HG03045 (cell line): ENCODE results near the gene TMEM213.

Experiments
- ATAC-seq: cut with Tn5 transposase; IDR thresholded peaks from one replicate; pipeline ENCODE4 v1.9.1; 2021; ENCODE audit warnings: mild to moderate bottlenecking, moderate library complexity; ENCODE audit not compliant: unreplicated experiment

The TMEM213 gene, protein sequence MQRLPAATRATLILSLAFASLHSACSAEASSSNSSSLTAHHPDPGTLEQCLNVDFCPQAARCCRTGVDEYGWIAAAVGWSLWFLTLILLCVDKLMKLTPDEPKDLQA

DNA sequence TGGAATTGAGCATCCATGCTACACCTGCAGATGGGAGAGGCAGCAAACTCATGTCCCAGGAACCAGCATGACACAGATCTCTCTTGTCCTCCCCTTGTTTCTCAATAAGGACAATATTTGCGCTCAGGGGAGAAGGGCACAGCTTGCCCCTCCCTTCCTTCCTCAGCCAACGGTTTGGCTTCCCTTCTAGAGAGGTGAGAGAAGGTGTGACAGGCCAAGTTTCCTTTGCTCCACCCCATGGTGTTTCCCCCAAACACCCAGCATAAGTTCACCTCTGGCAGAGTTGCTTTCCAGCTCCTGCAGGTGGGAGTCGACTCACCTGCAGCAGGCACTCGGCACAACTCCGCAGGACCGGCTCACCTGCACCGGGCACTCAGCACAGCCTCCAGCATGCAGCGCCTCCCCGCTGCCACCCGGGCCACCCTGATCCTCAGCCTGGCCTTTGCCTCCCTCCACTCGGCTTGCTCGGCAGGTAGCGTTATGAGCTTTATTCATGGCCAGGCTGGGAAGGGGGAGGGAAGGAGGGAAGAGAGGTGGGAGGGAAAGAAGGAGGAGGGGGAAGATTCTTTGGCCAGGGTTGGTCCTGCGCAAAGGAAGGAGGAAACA lies at the start of gene TMEM213, which contains the start of gene ATP6V0A4:
Gene TMEM213 (plus strand): TSS at position 280 of the 606 bp plus-strand sequence. CDS start 111 bp downstream, at position 391.
Gene ATP6V0A4 (minus strand): TSS at position 482 of the 606 bp plus-strand sequence. CDS start 26,949 bp downstream, outside the sequence.
- ATAC-seq: no peak

DNA sequence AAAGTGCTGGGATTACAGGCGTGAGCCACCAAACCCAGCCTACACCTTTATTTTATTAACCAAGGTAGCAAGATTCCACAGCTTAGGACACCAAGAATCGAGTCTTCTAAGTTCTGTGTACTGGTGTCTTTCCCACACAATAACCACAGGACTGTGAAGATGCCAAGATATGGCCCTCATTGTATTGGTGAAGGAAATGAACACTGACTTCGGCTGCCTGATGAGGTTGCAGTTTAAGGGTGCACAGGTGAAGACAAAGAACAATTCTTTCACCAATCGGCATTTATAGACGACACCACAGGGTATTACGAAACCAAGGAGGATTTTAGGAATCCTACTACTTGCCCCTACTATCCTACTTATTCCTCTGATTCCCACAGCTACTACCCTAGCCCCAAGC lies 49.1 kb upstream of the TMEM213 start:
- ATAC-seq: no peak

- ATAC-seq: no peak
Observed at GRCh38 chr7:138749960-138750359, 47.8 kb upstream of the TMEM213 start.

DNA sequence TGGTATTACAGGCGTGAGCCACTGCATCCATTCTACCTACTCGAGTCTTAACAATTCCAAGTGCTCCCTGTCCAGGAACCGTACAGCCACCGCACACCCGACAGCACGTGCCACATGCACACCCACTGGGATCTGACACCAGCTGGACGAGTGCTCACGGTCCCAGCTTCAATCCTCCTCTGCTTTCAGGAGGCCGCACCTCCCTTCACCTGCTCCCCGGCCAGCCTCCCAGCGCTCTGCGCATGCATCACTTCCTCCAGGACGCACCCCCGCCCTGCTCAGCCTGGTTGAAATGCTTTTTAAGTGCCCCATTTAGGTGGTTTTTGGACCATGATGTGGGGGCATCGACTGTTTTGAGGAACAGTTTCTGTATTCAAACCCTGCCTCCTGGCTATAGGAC lies 47.3 kb upstream of the TMEM213 start:
- no peak for ATAC-seq

DNA sequence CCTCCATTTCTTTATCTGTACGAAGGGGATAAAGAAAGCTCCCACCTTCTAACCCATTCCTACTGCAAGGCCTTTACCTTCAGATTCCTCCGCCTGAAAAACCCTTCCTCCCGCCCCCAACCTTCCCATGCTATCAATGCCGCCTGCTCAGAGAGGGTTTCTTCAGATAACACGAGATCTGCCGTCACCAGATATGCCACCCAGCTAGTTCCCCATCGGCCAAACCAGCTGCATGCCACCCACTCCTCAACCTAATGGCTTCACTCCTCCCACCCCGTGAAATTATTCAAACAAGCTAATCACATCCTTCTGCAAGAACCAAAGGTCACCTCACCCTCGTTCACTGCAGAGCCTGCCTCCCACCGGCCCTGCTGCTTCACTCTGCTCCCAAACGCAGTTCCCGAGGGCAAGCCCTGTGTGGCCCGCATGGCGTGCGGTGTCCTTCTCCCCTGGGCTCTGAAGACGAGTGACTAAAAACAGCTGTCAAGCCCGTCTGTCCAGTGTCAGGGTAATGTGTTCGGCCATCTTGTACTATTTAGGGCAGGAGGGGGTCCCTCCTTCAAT lies 46.8 kb upstream of the TMEM213 start:
- no peak for ATAC-seq

DNA sequence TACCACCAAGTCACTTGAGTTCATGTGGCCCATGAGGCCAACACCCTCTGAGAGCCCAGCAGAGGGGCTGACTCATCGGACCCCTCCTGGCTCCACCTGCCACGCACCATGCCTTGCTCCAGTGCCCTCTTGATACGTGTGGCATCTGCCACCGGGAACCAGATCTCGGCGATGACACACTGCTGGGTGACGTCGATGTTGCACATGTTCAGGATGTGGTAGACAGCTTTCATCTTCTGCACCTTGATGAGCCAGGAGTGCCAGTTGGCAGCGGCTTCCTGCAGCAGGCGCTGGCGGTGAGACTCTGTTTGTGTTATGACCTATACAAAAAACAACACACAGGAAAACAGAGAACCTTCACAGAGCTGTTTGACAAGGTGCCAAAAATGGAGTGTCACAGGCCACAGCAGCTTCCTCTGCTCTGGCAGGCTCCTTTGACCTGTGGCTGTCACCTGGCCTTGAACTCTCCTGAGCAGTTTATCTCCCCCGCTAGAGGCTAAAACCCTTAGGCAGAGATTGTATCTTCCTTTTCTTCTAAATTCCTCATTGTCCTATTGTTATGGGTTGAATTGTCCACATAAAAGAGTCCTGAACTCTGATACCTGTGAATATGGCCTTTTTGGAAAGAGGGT lies 45.2 kb upstream of the TMEM213 start:
- no peak for ATAC-seq

DNA sequence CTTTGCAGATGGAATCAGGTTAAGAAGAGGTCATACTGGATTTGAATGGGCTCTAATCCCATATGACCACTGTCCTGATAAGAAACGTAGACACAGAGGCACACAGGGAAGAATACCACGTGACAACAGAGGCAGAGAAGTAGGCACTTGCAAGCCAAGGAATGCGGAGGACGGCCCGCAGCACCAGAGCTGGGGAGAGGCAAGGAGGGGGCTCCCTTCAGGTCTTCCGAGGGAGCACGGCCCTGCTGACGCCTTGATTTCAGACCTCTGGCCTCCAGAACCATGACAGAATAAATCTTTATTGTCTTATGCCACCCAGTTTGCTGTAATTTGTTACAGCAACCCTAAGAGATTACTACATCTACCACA lies 44.7 kb upstream of the TMEM213 start:
- no peak for ATAC-seq

- no peak for ATAC-seq
Observed at GRCh38 chr7:138753610-138754009, 44.2 kb upstream of the TMEM213 start.

DNA sequence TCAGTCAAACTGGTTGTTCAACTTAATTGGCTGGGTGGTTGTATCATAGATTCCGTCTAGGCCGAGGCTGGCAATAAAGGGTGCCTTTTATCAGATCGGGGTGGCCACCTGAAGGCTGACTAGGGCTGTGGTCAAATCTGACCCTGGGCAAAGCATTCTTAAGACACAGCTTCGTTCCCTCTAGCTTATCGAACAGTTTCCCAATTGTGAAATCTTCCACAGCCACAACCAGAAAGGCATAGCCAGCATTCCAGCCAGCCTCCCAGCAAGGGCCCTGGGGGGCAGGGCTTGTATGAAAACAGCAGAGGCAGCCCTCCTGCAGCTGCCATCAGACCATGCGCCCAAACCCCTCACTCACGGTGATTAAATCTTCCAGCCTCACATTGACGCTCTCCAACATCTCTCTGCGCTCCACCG lies 42.5 kb upstream of the TMEM213 start:
- no peak for ATAC-seq

DNA sequence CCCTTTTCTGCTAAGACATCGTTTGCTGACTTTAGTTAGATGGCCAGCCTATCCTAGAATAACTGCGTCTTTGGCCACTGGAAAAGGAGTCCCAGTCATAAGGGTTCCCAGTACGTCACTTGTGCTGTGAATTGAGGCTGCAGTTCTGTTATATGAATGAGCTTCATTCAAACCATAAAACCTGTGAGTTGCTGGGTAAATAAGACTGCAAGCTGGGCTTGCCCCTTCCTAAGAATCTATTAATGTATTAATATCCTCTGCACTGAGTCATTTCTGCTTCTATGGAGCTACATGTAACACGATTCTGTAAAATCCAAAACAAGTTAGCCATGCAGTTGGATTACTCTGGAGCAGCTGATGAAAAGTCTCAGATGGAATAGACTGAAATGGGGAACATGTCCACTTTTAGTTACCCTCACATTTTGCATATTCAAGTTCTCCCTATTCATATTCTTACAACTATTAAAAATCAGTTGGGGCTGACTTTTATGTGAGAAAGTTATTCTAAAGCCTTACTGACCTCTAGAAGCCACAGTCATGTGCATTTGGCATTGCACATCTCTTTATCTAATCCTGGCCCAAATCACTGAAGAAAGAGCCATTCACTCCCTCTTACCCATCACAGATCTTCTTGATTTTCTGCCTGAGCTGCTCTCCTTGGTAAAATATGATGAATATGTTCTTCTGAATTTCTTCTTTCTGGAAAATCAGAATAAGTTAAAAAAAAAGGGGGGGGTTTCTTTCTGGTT lies 41.8 kb upstream of the TMEM213 start:
- no peak for ATAC-seq

DNA sequence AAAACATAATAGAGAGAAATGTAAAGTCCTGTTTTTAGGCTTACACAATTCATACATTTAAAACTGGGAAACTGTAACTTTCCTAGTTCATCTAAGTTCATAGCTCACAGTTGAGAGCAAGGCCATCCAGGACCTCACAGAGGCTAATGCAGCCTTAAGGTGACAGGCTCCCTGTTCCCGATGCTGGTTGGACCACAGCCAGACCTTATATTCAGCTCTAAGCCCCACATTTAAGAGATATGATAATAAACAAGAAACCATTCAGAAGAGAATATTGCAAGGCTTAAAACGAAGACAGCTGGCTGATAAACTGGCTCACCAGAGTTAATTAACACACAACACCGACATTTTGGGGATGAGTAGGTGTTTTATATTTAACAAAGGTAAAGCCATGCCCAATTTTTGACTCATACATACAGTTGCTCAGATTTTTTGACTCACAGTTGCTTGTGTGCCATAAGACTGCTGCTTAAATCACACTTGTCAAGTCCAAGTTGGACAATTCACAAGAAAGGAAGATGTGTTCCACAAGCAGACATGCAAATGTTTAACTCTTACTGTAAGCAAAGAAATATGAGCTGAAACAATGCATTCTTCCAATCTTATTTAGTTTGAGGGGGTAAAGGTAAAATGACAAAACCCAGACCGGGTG lies 41.1 kb upstream of the TMEM213 start:
- ATAC-seq: no peak

- ATAC-seq: no peak
Observed at GRCh38 chr7:138768241-138768640, 29.6 kb upstream of the TMEM213 start.

- ATAC-seq: no peak
Observed at GRCh38 chr7:138770904-138771303, 26.9 kb upstream of the TMEM213 start.

- no peak for ATAC-seq
Observed at GRCh38 chr7:138773176-138773575, 24.6 kb upstream of the TMEM213 start.

DNA sequence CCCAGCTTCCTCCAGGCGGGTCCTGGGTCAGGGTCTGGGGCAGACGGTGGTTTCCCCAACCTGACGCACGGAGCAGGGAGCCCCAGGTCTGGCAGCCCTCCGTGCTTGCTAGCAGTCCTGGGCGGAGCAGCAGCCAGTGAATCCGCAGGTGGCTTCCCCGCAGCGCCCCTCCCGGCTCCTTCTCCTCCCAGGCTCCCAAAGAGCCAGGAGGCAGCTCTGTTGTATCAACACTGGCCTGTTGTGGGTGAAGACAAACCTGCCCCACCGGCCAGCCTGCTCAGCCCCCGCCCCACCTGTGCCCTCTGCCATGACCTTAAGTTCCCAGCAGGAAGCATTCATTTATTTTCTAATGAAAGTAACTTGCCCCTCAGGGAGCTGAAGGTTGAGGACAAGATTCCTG lies 24.0 kb upstream of the TMEM213 start:
- no peak for ATAC-seq

DNA sequence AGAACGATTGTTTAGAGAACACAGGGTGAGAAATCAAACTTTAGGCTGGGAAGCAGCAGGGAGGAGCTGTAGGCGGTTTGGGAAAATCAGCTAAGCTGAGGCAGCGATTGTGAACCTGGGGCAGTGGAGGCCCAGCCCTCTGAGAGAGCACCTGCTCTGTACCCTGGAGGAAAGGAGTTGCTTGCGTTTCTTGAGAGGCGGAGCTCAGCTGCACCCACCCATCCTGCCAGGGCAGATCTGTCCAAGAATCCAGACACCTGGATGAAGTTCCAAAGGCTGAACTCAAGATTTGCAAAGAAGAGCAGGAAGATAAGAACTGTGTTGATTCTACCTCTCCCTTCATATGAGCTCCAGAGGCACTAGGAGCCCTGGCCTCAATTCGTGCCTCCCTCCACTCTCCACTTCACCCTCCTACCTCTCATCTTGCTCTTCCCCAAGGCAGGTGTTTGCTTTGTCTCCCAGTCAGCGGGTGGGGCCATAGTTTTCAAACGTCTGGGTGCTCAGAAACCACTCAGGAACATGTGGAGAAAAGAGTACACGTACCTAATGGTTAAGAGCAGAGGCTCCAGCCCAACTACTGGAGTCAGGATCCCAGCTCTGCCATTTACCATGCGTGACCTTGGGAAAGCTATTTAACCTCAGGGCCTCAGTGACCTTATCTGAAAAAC lies 21.5 kb upstream of the TMEM213 start:
- ATAC-seq: no peak

- no peak for ATAC-seq
Observed at GRCh38 chr7:138781004-138781403, 16.8 kb upstream of the TMEM213 start.

GRCh38 chr7:138784692-138785091 lies 13.1 kb upstream of the TMEM213 start:
- ATAC-seq: no peak

DNA sequence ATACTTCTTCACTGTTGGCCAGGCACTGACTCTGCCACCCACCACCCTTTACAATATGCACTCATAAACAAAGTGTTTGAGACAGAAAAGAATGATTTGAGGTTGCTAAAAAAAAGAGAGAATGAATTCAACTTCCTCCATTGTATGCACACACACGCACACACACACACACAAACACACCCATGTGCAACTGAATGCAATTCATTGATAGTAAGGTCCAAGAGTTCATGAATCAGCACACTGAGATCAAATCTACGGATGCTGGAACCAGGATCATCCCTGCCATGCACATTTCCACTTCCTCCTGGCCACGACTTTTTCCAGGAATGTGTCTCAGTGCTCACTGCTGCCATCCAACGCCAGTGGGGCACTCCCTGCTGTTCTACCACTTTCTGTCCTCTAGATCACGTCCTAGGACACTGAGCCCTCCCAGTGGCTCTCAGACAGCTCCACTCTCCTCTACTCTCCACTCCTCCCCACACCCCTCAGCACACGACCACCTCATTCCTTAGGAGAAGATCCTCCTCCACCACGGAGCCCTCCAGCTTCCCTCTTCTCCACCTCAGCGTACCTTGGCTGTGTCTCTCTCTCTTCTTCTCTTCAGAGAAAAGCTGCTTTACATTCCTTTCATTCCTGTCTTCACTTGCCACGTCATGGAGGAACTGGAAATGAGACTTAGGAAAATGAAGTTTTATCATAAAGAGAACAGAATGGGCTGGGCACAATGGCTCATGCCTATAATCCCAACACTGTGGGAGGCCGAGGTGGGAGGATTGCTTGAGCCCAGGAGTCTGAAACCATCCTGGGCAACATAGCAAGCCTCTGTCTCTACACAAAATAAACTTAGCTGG lies 12.0 kb upstream of the TMEM213 start:
- ATAC-seq: no peak
